ENCODE data around the gene GPR107.

GRCh38 chr9:130172161-130172857 is 118.6 kb downstream of the GPR107 start, which contains the start of gene NCS1:
- TF ChIP-seq ZNF565 (CRISPR knock-in tag; conservative IDR thresholded peaks at IDR 0.05; ENCODE audit: low read depth): no peak
- TF ChIP-seq ARNTL (CRISPR knock-in tag; IDR thresholded peaks at IDR 0.05; ENCODE audit: borderline replicate concordance, low read depth): no peak
- no peak for TF ChIP-seq PPARA (CRISPR knock-in tag; IDR thresholded peaks at IDR 0.05; ENCODE audit: borderline replicate concordance)
- TF ChIP-seq RARB (CRISPR knock-in tag; IDR thresholded peaks at IDR 0.05): no peak
- TF ChIP-seq, protein P1, sequence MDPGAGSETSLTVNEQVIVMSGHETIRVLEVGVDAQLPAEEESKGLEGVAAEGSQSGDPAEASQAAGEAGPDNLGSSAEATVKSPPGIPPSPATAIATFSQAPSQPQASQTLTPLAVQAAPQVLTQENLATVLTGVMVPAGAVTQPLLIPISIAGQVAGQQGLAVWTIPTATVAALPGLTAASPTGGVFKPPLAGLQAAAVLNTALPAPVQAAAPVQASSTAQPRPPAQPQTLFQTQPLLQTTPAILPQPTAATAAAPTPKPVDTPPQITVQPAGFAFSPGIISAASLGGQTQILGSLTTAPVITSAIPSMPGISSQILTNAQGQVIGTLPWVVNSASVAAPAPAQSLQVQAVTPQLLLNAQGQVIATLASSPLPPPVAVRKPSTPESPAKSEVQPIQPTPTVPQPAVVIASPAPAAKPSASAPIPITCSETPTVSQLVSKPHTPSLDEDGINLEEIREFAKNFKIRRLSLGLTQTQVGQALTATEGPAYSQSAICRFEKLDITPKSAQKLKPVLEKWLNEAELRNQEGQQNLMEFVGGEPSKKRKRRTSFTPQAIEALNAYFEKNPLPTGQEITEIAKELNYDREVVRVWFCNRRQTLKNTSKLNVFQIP (CRISPR knock-in tag; IDR thresholded peaks at IDR 0.05; ENCODE audit: borderline replicate concordance, low read depth): no peak
- no peak for TF ChIP-seq GLIS3 (CRISPR knock-in tag; IDR thresholded peaks at IDR 0.05)
- no peak for TF ChIP-seq CREB5 (CRISPR knock-in tag; IDR thresholded peaks at IDR 0.05; ENCODE audit: low read depth)
- TF ChIP-seq TOX (CRISPR knock-in tag; IDR thresholded peaks at IDR 0.05; ENCODE audit: borderline replicate concordance): no peak
- TF ChIP-seq ZFP3 (CRISPR knock-in tag; IDR thresholded peaks at IDR 0.05): no peak
